ENCODE results near the gene PRUNE2.

GRCh38 chr9:76812591-76812990 lies 93.3 kb downstream of the PRUNE2 start:
- no peak for TF ChIP-seq SUZ12 (IDR thresholded peaks at IDR 0.05; ENCODE audit: extremely low read depth, insufficient read depth, insufficient read length)
- TF ChIP-seq YY1 (IDR thresholded peaks at IDR 0.05; ENCODE audit: insufficient read depth, insufficient read length): no peak
- no peak for TF ChIP-seq ZNF274 (IDR thresholded peaks at IDR 0.05; ENCODE audit: low read depth, low read length)

Measured in NT2/D1 (cell line).